GM18499 (cell line): ENCODE results near the gene HINT1.

Experiments
- ATAC-seq: cut with Tn5 transposase; IDR thresholded peaks from one replicate; pipeline ENCODE4 v1.9.1; 2021; ENCODE audit warnings: moderate number of reproducible peaks; ENCODE audit not compliant: insufficient read depth, unreplicated experiment

HINT1 gene

DNA sequence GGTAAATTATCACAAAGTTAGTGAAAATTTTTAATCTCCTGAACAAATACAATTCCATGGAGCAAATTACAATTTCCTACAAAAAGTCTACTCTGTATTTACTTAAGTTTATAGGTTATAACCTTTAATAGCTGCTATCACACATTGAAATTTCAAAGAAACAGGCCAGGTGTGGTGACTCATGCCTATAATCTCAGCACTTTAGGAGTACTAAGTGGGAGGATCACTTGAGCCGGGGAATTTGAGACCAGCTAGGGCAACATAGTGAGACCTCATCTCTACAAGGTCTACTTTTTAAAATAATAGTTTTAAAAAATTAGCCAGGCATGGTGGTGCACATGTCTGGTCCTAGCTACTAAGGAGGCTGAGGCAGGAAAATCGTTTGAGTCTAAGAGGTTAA, 50.3 kb downstream of the HINT1 start:
- no peak for ATAC-seq

- no peak for ATAC-seq
Observed at GRCh38 chr5:131112424-131112823, 52.6 kb downstream of the HINT1 start.

- ATAC-seq = no peak
Observed at GRCh38 chr5:131110256-131110594, 54.8 kb downstream of the HINT1 start.

DNA sequence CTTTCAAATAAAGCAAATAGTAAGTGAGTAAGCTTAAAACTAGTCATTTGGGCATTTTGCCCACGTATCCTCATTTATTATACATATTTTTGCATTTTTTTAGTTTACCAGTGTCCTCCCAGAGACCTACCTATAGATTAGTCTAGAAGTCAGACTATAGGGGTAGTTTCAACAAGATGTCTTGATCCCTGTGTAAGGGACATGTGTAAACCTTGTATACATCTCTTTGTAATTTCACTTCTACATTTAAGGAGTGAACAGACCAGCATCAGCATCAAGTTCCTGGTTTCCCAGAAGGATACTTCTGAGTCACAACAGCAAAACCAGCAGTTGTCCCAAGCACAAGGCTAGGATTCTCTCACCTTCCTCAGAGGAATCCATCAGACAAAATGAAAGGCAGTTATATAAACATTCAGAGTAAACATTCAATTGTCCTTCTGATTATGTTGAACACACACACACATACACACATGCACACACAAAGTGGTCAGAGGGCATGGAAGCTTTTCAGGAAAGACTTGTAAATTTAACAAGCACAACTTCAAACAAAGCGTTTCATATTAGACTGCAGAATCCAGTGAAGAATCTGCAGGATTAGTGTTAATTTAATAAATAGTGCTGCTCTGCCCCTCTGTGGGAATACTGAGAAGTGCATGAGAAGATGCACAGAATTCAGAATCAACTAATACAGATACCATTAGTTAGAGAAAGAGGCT, 55.4 kb downstream of the HINT1 start:
- peak; percentile 88 for ATAC-seq
